Astrocyte (in vitro differentiated cells and primary cell): ENCODE measurements around the gene FOXJ2. TPM values are rescaled to one million over a fixed set of nuclear protein-coding genes. Genes with fewer than 3 reads are reported as not detected.
A peak's percentile ranks its signal among the peaks of the same experiment; 100 is the strongest.
"Not testable (repeated sequence)": the region's sequence is repeated elsewhere in the genome, so short reads cannot be mapped to it uniquely, and the experiment has no call there.

Experiments
- DNase-seq: peaks from one replicate; pipeline ENCODE4 v3.0.0-alpha.2; 2010; ENCODE audit warnings: low read depth
- FAIRE-seq: peaks from 2 replicates; lab custom pipeline; 2011; peaks lifted over from hg19 to GRCh38; lab: Jason Lieb, UNC
- H2AFZ ChIP-seq: 2 replicates; pipeline ENCODE4 v1.6.0; 2012; ENCODE audit warnings: low read depth, low read length, inconsistent platforms
- H3K27ac ChIP-seq: 2 replicates; pipeline ENCODE4 v1.5.1; 2011; ENCODE audit warnings: low read depth, low read length, inconsistent platforms
- H3K27me3 ChIP-seq: 2 replicates; pipeline ENCODE4 v1.6.0; 2011; ENCODE audit warnings: low read length, inconsistent platforms; ENCODE audit not compliant: insufficient read depth
- H3K36me3 ChIP-seq: 2 replicates; pipeline ENCODE4 v1.5.1; 2011; ENCODE audit warnings: low read length, inconsistent platforms; ENCODE audit not compliant: insufficient read depth
- H3K4me1 ChIP-seq: 2 replicates; pipeline ENCODE4 v1.5.1; 2011; ENCODE audit warnings: low read length, inconsistent platforms; ENCODE audit not compliant: insufficient read depth
- H3K4me2 ChIP-seq: 2 replicates; pipeline ENCODE4 v1.6.0; 2012; ENCODE audit warnings: low read length, inconsistent platforms
- H3K4me3 ChIP-seq: 2 replicates; pipeline ENCODE4 v1.5.1; 2011; ENCODE audit warnings: low read depth, mild to moderate bottlenecking, low read length, inconsistent platforms; ENCODE audit not compliant: insufficient read depth
- H3K79me2 ChIP-seq: 2 replicates; pipeline ENCODE4 v1.6.0; 2012; ENCODE audit warnings: mild to moderate bottlenecking, low read length, inconsistent platforms; ENCODE audit not compliant: insufficient read depth
- H3K9ac ChIP-seq: 2 replicates; pipeline ENCODE4 v1.6.0; 2012; ENCODE audit warnings: mild to moderate bottlenecking, low read length, inconsistent platforms
- H3K9me3 ChIP-seq: 2 replicates; pipeline ENCODE4 v1.5.1; 2012; ENCODE audit warnings: low read depth, mild to moderate bottlenecking, low read length, inconsistent platforms; ENCODE audit not compliant: insufficient read depth
- H4K20me1 ChIP-seq: 2 replicates; pipeline ENCODE4 v1.6.0; 2012; ENCODE audit warnings: low read length, inconsistent platforms; ENCODE audit not compliant: insufficient read depth
- H3K27ac Mint-ChIP-seq: one replicate; pipeline ENCODE4 v1.8.0; 2021; ENCODE audit warnings: mild to moderate bottlenecking, mixed read lengths; ENCODE audit not compliant: unreplicated experiment
- H3K27me3 Mint-ChIP-seq: one replicate; pipeline ENCODE4 v1.8.0; 2021; ENCODE audit warnings: low read depth, mixed read lengths; ENCODE audit not compliant: unreplicated experiment
- H3K36me3 Mint-ChIP-seq: one replicate; pipeline ENCODE4 v1.8.0; 2021; ENCODE audit warnings: low read depth, mixed read lengths; ENCODE audit not compliant: unreplicated experiment
- H3K4me1 Mint-ChIP-seq: one replicate; pipeline ENCODE4 v1.8.0; 2021; ENCODE audit warnings: low read depth, mixed read lengths; ENCODE audit not compliant: unreplicated experiment
- H3K4me3 Mint-ChIP-seq: one replicate; pipeline ENCODE4 v1.8.0; 2021; ENCODE audit warnings: mild to moderate bottlenecking, moderate library complexity, mixed read lengths; ENCODE audit not compliant: unreplicated experiment
- H3K9me3 Mint-ChIP-seq: one replicate; pipeline ENCODE4 v1.8.0; 2021; ENCODE audit warnings: mild to moderate bottlenecking, mixed read lengths; ENCODE audit not compliant: unreplicated experiment
- EZH2 ChIP-seq: IDR thresholded peaks from 2 replicates; pipeline ENCODE4 v1.6.1; 2012; ENCODE audit warnings: mild to moderate bottlenecking, low read length, inconsistent platforms; ENCODE audit not compliant: insufficient read depth
- total RNA-seq: library from RNA; stranded (reverse); gene quantifications from 2 replicates; pipeline ENCODE4 v1.2.1, GENCODE V29; 2021
- TF ChIP-seq, protein P1 (sequence below): IDR thresholded peaks from 2 replicates; pipeline ENCODE4 v1.5.1; 2011; ENCODE audit warnings: low read depth, mild to moderate bottlenecking, inconsistent platforms, low read length, moderate library complexity; ENCODE audit not compliant: insufficient read depth

The FOXJ2 gene
- total RNA-seq, 1 donor from 2014 or later: 16.0 TPM

DNA sequence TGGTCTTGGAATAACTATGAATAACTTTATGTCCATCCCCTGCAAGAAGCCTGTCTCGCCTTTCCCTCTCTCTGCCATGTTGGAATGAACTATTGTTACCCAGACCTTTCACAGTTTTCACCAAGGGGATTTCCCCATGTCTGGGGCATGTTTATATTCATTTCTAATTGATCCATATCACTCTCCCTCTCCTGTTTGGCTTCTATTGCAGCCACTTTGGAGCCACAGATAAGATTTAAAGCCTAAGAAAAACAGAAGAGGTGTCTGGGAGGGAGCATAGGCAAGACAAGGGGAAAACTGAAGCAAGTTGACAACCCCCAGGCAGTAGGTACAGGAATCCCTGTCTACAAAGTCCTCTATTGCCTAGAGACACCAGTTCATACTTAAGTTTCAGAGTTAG lies 41.0 kb upstream of the FOXJ2 start:
- Mint-ChIP-seq H3K27ac (no peak overlapping the region), H3K4me1 (peaks cover 14% of the 10 kb centered on the region), H3K27me3 (no peaks in the 10 kb centered on the region), H3K36me3 (no peaks in the 10 kb centered on the region), H3K4me3 (no peak overlapping the region), H3K9me3 (peaks cover 4% of the 10 kb centered on the region)
- no peak for FAIRE-seq
- Histone ChIP-seq H3K4me3 (no peak overlapping the region), H2AFZ (no peak overlapping the region), H3K4me2 (no peak overlapping the region), H3K9ac (no peak overlapping the region), H4K20me1 (no peaks in the 10 kb centered on the region), H3K36me3 (no peaks in the 10 kb centered on the region), H3K9me3 (no peaks in the 10 kb centered on the region), H3K27me3 (no peaks in the 10 kb centered on the region), H3K27ac (no peak overlapping the region), H3K4me1 (peaks cover 26% of the 10 kb centered on the region), H3K79me2 (no peaks in the 10 kb centered on the region)
- DNase-seq: no peak
- TF ChIP-seq EZH2: no peak
- TF ChIP-seq, protein P1, sequence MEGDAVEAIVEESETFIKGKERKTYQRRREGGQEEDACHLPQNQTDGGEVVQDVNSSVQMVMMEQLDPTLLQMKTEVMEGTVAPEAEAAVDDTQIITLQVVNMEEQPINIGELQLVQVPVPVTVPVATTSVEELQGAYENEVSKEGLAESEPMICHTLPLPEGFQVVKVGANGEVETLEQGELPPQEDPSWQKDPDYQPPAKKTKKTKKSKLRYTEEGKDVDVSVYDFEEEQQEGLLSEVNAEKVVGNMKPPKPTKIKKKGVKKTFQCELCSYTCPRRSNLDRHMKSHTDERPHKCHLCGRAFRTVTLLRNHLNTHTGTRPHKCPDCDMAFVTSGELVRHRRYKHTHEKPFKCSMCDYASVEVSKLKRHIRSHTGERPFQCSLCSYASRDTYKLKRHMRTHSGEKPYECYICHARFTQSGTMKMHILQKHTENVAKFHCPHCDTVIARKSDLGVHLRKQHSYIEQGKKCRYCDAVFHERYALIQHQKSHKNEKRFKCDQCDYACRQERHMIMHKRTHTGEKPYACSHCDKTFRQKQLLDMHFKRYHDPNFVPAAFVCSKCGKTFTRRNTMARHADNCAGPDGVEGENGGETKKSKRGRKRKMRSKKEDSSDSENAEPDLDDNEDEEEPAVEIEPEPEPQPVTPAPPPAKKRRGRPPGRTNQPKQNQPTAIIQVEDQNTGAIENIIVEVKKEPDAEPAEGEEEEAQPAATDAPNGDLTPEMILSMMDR: no peak

DNA sequence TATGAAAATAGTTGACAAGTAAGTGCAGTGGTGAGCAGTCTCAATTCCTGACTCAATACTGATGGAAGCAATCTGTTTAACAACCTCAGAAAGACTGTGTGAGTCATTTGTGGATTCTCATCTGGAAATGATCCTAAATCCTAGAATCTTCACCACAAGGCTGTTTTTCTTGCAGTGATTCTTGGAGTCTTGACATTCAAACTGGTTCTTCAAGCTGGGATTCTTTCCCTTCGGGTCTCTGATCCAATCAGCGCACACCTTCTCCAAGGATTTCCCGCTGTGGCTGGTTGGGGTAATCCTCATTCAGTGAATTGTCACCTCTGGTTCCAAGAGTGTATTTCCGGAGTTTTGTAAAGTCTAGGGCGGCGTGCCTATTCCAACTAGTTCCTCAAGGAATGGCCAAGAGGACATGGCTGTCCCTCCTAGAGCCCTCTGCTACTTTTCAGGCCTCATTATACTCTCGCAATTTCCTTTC lies 37.7 kb upstream of the FOXJ2 start:
- H3K36me3 ChIP-seq: no peaks in the 10 kb centered on the region
- H3K9me3 ChIP-seq: peaks cover 5% of the 10 kb centered on the region
- no peaks in the 10 kb centered on the region for H3K27me3 ChIP-seq
- no peak overlapping the region for H2AFZ ChIP-seq
- Mint-ChIP-seq H3K27me3 (no peaks in the 10 kb centered on the region), H3K4me3 (no peak overlapping the region), H3K27ac (no peak overlapping the region), H3K36me3 (peaks cover 2% of the 10 kb centered on the region), H3K4me1 (peaks cover 14% of the 10 kb centered on the region), H3K9me3 (peaks cover 22% of the 10 kb centered on the region)
- H3K4me2 ChIP-seq: peak overlapping the region; percentile 80
- no peak overlapping the region for H3K4me3 ChIP-seq
- peak overlapping the region; percentile 78 for H3K9ac ChIP-seq
- H3K4me1 ChIP-seq: peaks cover 26% of the 10 kb centered on the region
- TF ChIP-seq, protein P1: no peak
- TF ChIP-seq EZH2: no peak
- H3K79me2 ChIP-seq: no peaks in the 10 kb centered on the region
- peak; percentile 95 for DNase-seq
- peak; percentile 99 for FAIRE-seq
- H3K27ac ChIP-seq: peak overlapping the region; percentile 91
- H4K20me1 ChIP-seq: no peaks in the 10 kb centered on the region

DNA sequence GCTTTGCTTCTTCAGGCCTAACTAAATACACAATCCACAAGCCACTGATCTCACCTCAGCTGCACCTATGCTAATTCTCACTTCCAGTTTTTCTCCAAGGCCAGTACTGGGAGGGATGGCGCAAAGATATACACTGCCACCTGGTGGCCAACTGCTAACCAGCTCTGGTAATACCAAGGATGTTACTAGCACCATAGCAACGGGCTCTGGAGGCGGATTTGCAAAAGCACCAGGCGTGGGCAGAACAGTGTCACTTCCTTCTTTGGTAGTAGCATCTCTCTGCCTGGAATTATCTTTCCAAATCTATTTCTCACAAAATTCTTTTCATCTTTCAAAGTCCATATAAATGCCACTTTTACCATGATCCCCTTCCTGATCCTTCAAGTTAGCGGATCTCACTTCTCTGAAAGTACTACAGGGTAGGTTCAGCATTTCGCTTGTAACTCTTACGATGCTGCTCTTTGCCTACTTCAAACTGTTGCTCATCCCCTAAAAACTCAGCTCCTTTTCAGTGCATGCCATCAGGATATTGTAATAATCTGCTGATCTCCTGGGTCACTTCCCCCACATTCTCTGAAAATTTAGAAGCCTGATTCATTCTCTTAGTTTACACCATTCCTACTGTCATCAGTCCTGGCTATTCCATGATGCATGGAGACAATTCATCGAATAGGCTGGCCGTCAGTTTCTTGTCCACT lies 37.1 kb upstream of the FOXJ2 start:
- H3K9ac ChIP-seq: peak overlapping the region; percentile 78
- peaks cover 26% of the 10 kb centered on the region for H3K4me1 ChIP-seq
- Mint-ChIP-seq H3K4me1 (peaks cover 9% of the 10 kb centered on the region), H3K27ac (no peak overlapping the region), H3K36me3 (peaks cover 2% of the 10 kb centered on the region), H3K9me3 (peaks cover 22% of the 10 kb centered on the region), H3K27me3 (no peaks in the 10 kb centered on the region), H3K4me3 (no peak overlapping the region)
- H3K27me3 ChIP-seq: no peaks in the 10 kb centered on the region
- H3K4me2 ChIP-seq: peak overlapping the region; percentile 80
- FAIRE-seq (peak; percentile 80), DNase-seq (peak; percentile 82)
- no peaks in the 10 kb centered on the region for H4K20me1 ChIP-seq
- H2AFZ ChIP-seq: peak overlapping the region; percentile 9
- H3K79me2 ChIP-seq: no peaks in the 10 kb centered on the region
- no peaks in the 10 kb centered on the region for H3K36me3 ChIP-seq
- peak overlapping the region; percentile 41 for H3K4me3 ChIP-seq
- H3K27ac ChIP-seq: peak overlapping the region; percentile 91
- H3K9me3 ChIP-seq: peaks cover 5% of the 10 kb centered on the region
- no peak for TF ChIP-seq EZH2
- TF ChIP-seq, protein P1: peak; percentile 74

DNA sequence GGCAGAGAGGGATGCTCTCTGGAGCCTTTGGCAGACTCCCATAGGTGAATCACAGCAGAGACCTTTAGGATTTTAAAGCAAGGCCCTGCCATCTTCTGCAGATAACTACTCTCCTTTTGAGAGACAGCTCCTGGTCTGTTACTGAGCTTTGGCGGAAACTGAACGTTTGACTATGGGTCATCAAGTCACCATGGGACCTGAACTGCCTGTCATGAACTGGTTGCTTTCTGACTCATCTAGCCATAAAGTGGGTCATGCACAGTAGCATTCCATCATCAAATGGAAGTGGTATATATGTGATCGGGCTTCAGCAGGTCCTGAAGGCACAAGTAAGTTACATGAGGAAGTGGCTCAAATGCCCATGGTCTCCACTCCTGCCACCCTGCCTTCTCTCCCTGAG lies 31.7 kb upstream of the FOXJ2 start:
- H3K79me2 ChIP-seq, DNase-seq, H3K4me3 Mint-ChIP-seq, H3K9ac ChIP-seq, H3K27me3 ChIP-seq, H3K36me3 Mint-ChIP-seq, H3K27ac ChIP-seq, H4K20me1 ChIP-seq, H3K36me3 ChIP-seq, FAIRE-seq, H3K4me3 ChIP-seq, H3K27me3 Mint-ChIP-seq, H3K9me3 ChIP-seq, H3K4me1 Mint-ChIP-seq, H3K4me1 ChIP-seq, H2AFZ ChIP-seq, H3K4me2 ChIP-seq, H3K27ac Mint-ChIP-seq: not testable (repeated sequence)
- H3K9me3 Mint-ChIP-seq: peaks cover 22% of the 10 kb centered on the region
